Measurements from ENCODE around the gene GIMAP8.

Gene GIMAP8

GRCh38 chr7:150450491-150451001, at the start of gene GIMAP8:
Gene GIMAP8 (plus strand): TSS chr7:150450630. CDS start chr7:150466699, 16,069 bp downstream.
- H3K27ac ChIP-seq (ENCODE audit: low read depth, low read length) = no peak within 1 kb of the TSS
- no peak within 1 kb of the TSS for H3K9ac ChIP-seq (ENCODE audit: low read length)
- no peak within 1 kb of the TSS for H3K4me3 ChIP-seq (ENCODE audit: low read depth, low read length)
- peaks cover 45% of the 10 kb centered on the region for H3K27me3 ChIP-seq (ENCODE audit: control insufficient read depth, insufficient read depth, low read length)
- peaks cover 5% of the 10 kb centered on the region; the same call in 1 of the 2 replicates for H3K4me1 ChIP-seq (ENCODE audit: control insufficient read depth, insufficient read depth, low read length)
- no peaks in the 10 kb centered on the region for H3K36me3 ChIP-seq (ENCODE audit: control insufficient read depth, insufficient read depth, low read length)
- peaks cover 5% of the 10 kb centered on the region; the same call in 1 of the 2 replicates for H3K9me3 ChIP-seq (ENCODE audit: control insufficient read depth, insufficient read depth, low read depth, low read length)

GRCh38 chr7:150400788-150401423, 49.5 kb upstream of the GIMAP8 start:
- H3K9ac ChIP-seq (ENCODE audit: low read length) = peak overlapping the region; percentile 51

GRCh38 chr7:150401424-150401790, 49.0 kb upstream of the GIMAP8 start:
- H3K4me3 ChIP-seq (ENCODE audit: low read depth, low read length) = no peak overlapping the region
- H3K27me3 ChIP-seq (ENCODE audit: control insufficient read depth, insufficient read depth, low read length) = no peaks in the 10 kb centered on the region
- no peaks in the 10 kb centered on the region for H3K9me3 ChIP-seq (ENCODE audit: control insufficient read depth, insufficient read depth, low read depth, low read length)
- peaks cover 13% of the 10 kb centered on the region for H3K36me3 ChIP-seq (ENCODE audit: control insufficient read depth, insufficient read depth, low read length)
- H3K27ac ChIP-seq (ENCODE audit: low read depth, low read length) = peak overlapping the region; percentile 96
- peak overlapping the region; percentile 51 for H3K9ac ChIP-seq (ENCODE audit: low read length)
- peaks cover 74% of the 10 kb centered on the region for H3K4me1 ChIP-seq (ENCODE audit: control insufficient read depth, insufficient read depth, low read length)

More at GRCh38 chr7:150400788-150401423, 49.5 kb upstream of the GIMAP8 start:
- H3K27me3 ChIP-seq (ENCODE audit: control insufficient read depth, insufficient read depth, low read length) = no peaks in the 10 kb centered on the region
- no peaks in the 10 kb centered on the region for H3K9me3 ChIP-seq (ENCODE audit: control insufficient read depth, insufficient read depth, low read depth, low read length)
- H3K4me3 ChIP-seq (ENCODE audit: low read depth, low read length) = no peak overlapping the region
- H3K4me1 ChIP-seq (ENCODE audit: control insufficient read depth, insufficient read depth, low read length) = peaks cover 70% of the 10 kb centered on the region
- H3K36me3 ChIP-seq (ENCODE audit: control insufficient read depth, insufficient read depth, low read length) = peaks cover 16% of the 10 kb centered on the region
- peak overlapping the region; percentile 96 for H3K27ac ChIP-seq (ENCODE audit: low read depth, low read length)

GRCh38 chr7:150401861-150402631, 48.4 kb upstream of the GIMAP8 start:
- Histone ChIP-seq H3K4me3 (ENCODE audit: low read depth, low read length) (peak overlapping the region; percentile 13; the same call in 1 of the 2 replicates), H3K9me3 (ENCODE audit: control insufficient read depth, insufficient read depth, low read depth, low read length) (no peaks in the 10 kb centered on the region), H3K9ac (ENCODE audit: low read length) (peak overlapping the region; percentile 82), H3K27ac (ENCODE audit: low read depth, low read length) (peak overlapping the region; percentile 96), H3K4me1 (ENCODE audit: control insufficient read depth, insufficient read depth, low read length) (peaks cover 81% of the 10 kb centered on the region), H3K27me3 (ENCODE audit: control insufficient read depth, insufficient read depth, low read length) (no peaks in the 10 kb centered on the region), H3K36me3 (ENCODE audit: control insufficient read depth, insufficient read depth, low read length) (peaks cover 9% of the 10 kb centered on the region)

GRCh38 chr7:150402671-150403321, 47.6 kb upstream of the GIMAP8 start:
- Histone ChIP-seq H3K27ac (ENCODE audit: low read depth, low read length) (peak overlapping the region; percentile 96), H3K9me3 (ENCODE audit: control insufficient read depth, insufficient read depth, low read depth, low read length) (no peaks in the 10 kb centered on the region), H3K27me3 (ENCODE audit: control insufficient read depth, insufficient read depth, low read length) (no peaks in the 10 kb centered on the region), H3K4me1 (ENCODE audit: control insufficient read depth, insufficient read depth, low read length) (peaks cover 83% of the 10 kb centered on the region), H3K4me3 (ENCODE audit: low read depth, low read length) (peak overlapping the region; percentile 13; the same call in 1 of the 2 replicates), H3K36me3 (ENCODE audit: control insufficient read depth, insufficient read depth, low read length) (peaks cover 7% of the 10 kb centered on the region), H3K9ac (ENCODE audit: low read length) (peak overlapping the region; percentile 82)

- Histone ChIP-seq H3K4me3 (ENCODE audit: low read depth, low read length) (no peak overlapping the region), H3K4me1 (ENCODE audit: control insufficient read depth, insufficient read depth, low read length) (peaks cover 79% of the 10 kb centered on the region), H3K9ac (ENCODE audit: low read length) (peak overlapping the region; percentile 85), H3K27me3 (ENCODE audit: control insufficient read depth, insufficient read depth, low read length) (no peaks in the 10 kb centered on the region), H3K36me3 (ENCODE audit: control insufficient read depth, insufficient read depth, low read length) (peaks cover 2% of the 10 kb centered on the region; the same call in 1 of the 2 replicates), H3K9me3 (ENCODE audit: control insufficient read depth, insufficient read depth, low read depth, low read length) (no peaks in the 10 kb centered on the region), H3K27ac (ENCODE audit: low read depth, low read length) (peak overlapping the region; percentile 96)
Measured at GRCh38 chr7:150403376-150404171, 46.9 kb upstream of the GIMAP8 start.

- no peaks in the 10 kb centered on the region for H3K9me3 ChIP-seq (ENCODE audit: control insufficient read depth, insufficient read depth, low read depth, low read length)
- H3K9ac ChIP-seq (ENCODE audit: low read length) = peak overlapping the region; percentile 85
- H3K27me3 ChIP-seq (ENCODE audit: control insufficient read depth, insufficient read depth, low read length) = no peaks in the 10 kb centered on the region
- H3K27ac ChIP-seq (ENCODE audit: low read depth, low read length) = peak overlapping the region; percentile 96
- H3K4me1 ChIP-seq (ENCODE audit: control insufficient read depth, insufficient read depth, low read length) = peaks cover 72% of the 10 kb centered on the region
- peak overlapping the region; percentile 75 for H3K4me3 ChIP-seq (ENCODE audit: low read depth, low read length)
- H3K36me3 ChIP-seq (ENCODE audit: control insufficient read depth, insufficient read depth, low read length) = peaks cover 5% of the 10 kb centered on the region; the same call in 1 of the 2 replicates
Measured at GRCh38 chr7:150404172-150404804, 46.1 kb upstream of the GIMAP8 start.

- Histone ChIP-seq H3K4me3 (ENCODE audit: low read depth, low read length) (peak overlapping the region; percentile 75), H3K9ac (ENCODE audit: low read length) (peak overlapping the region; percentile 85), H3K27ac (ENCODE audit: low read depth, low read length) (peak overlapping the region; percentile 96), H3K36me3 (ENCODE audit: control insufficient read depth, insufficient read depth, low read length) (peaks cover 10% of the 10 kb centered on the region; the same call in 1 of the 2 replicates), H3K27me3 (ENCODE audit: control insufficient read depth, insufficient read depth, low read length) (no peaks in the 10 kb centered on the region), H3K4me1 (ENCODE audit: control insufficient read depth, insufficient read depth, low read length) (peaks cover 65% of the 10 kb centered on the region), H3K9me3 (ENCODE audit: control insufficient read depth, insufficient read depth, low read depth, low read length) (no peaks in the 10 kb centered on the region)
Measured at GRCh38 chr7:150404805-150405583, 45.4 kb upstream of the GIMAP8 start.

- Histone ChIP-seq H3K36me3 (ENCODE audit: control insufficient read depth, insufficient read depth, low read length) (peaks cover 17% of the 10 kb centered on the region; the same call in 1 of the 2 replicates), H3K9ac (ENCODE audit: low read length) (peak overlapping the region; percentile 85), H3K4me3 (ENCODE audit: low read depth, low read length) (peak overlapping the region; percentile 75), H3K27me3 (ENCODE audit: control insufficient read depth, insufficient read depth, low read length) (no peaks in the 10 kb centered on the region), H3K9me3 (ENCODE audit: control insufficient read depth, insufficient read depth, low read depth, low read length) (no peaks in the 10 kb centered on the region), H3K4me1 (ENCODE audit: control insufficient read depth, insufficient read depth, low read length) (peaks cover 58% of the 10 kb centered on the region), H3K27ac (ENCODE audit: low read depth, low read length) (no peak overlapping the region)
Measured at GRCh38 chr7:150405584-150406311, 44.7 kb upstream of the GIMAP8 start.
